Astrocyte (in vitro differentiated cells and primary cell): ENCODE data around the gene SV2C.

Experiments used
- CTCF ChIP-seq: IDR thresholded peaks from 2 replicates; pipeline ENCODE4 v1.5.1; 2011; ENCODE audit warnings: low read depth, mild to moderate bottlenecking, inconsistent platforms, low read length, moderate library complexity; ENCODE audit not compliant: insufficient read depth
- EZH2 ChIP-seq: IDR thresholded peaks from 2 replicates; pipeline ENCODE4 v1.6.1; 2012; ENCODE audit warnings: mild to moderate bottlenecking, low read length, inconsistent platforms; ENCODE audit not compliant: insufficient read depth

GRCh38 chr5:76334574-76334973 lies 251.4 kb downstream of the SV2C start:
- no peak for TF ChIP-seq CTCF
- TF ChIP-seq EZH2: no peak
